Omental fat pad (tissue), 4 donors: ENCODE data around the gene ZEB1. TPM values are rescaled to one million over a fixed set of nuclear protein-coding genes. Genes with fewer than 3 reads are reported as not detected.

Experiments used
- ATAC-seq: fragments of 150-250 bp; one replicate; pipeline ENCODE4 v1.9.1; 2016; ENCODE audit warnings: mild to moderate bottlenecking, moderate library complexity; ENCODE audit not compliant: low FRiP score
- DNase-seq: peaks from one replicate; pipeline ENCODE4 v3.0.0-alpha.2; 2019; ENCODE audit warnings: low spot score
- CTCF ChIP-seq, 3 donors: fragments of 450-650 bp; IDR thresholded peaks; one replicate each; pipeline ENCODE4 v1.5.1; 2016 to 2017; ENCODE audit warnings: antibody characterized with exemption in 3 of 3, mild to moderate bottlenecking in 3 of 3, moderate library complexity in 2 of 3
- total RNA-seq, 4 donors: library from RNA; depleted of rRNA; stranded (reverse); fragments of >200 nt; gene quantifications; one replicate each; pipeline ENCODE4 v1.1.0, GENCODE V29; 2016

The ZEB1 gene
- total RNA-seq, 4 donors from 2014 or later: 56.6 to 128 (median 71.9) TPM

GRCh38 chr10:31340343-31340742 lies 21.3 kb downstream of the ZEB1 start:
- DNase-seq (no peak), ATAC-seq (no peak)
- no peak for TF ChIP-seq CTCF (IDR thresholded peaks at IDR 0.05)

- DNase-seq (no peak), ATAC-seq (no peak)
- TF ChIP-seq CTCF (IDR thresholded peaks at IDR 0.05): no peak
These were observed 22.5 kb downstream of the ZEB1 start for GRCh38 chr10:31341552-31341951.

- no peak for TF ChIP-seq CTCF (IDR thresholded peaks at IDR 0.05)
- no peak for ATAC-seq
- no peak for DNase-seq
These were observed 24.0 kb downstream of the ZEB1 start for GRCh38 chr10:31343009-31343408.

GRCh38 chr10:31343551-31343950 lies 24.5 kb downstream of the ZEB1 start:
- DNase-seq (no peak), ATAC-seq (no peak)
- TF ChIP-seq CTCF (IDR thresholded peaks at IDR 0.05): no peak

GRCh38 chr10:31345886-31346285 lies 26.9 kb downstream of the ZEB1 start:
- no peak for ATAC-seq

GRCh38 chr10:31346953-31347352 lies 27.9 kb downstream of the ZEB1 start:
- no peak for DNase-seq
- no peak for TF ChIP-seq CTCF (IDR thresholded peaks at IDR 0.05)
- ATAC-seq: no peak

More at GRCh38 chr10:31345886-31346285, 26.9 kb downstream of the ZEB1 start:
- no peak for TF ChIP-seq CTCF (IDR thresholded peaks at IDR 0.05)
- no peak for DNase-seq

- DNase-seq: no peak
- TF ChIP-seq CTCF (IDR thresholded peaks at IDR 0.05): no peak
- ATAC-seq: no peak
These were observed 28.7 kb downstream of the ZEB1 start for GRCh38 chr10:31347705-31348104.
